ENCODE measurements around the gene TLCD5.

TLCD5 gene

DNA sequence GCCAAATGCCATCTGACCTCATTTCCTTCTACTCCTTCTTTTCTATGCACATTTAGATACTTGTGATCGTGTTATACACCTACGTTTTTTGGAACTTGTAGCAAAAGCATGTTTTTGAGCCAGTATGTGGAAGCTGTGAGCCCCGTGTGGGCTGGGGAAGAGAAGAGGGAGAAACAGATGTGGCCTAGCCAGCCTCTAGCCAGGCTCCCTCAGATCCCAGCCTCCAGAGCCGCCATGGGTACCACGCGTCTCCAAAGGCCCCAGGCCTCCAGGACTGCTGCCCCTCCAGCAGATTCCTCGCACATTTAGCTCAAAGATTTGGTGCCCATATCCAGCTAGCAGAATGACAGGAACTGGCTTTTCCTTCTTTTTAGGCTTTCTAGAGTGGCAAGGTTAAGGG is 17.0 kb upstream of the TLCD5 start:
- DNase-seq (ENCODE audit: low spot score), result no peak

DNA sequence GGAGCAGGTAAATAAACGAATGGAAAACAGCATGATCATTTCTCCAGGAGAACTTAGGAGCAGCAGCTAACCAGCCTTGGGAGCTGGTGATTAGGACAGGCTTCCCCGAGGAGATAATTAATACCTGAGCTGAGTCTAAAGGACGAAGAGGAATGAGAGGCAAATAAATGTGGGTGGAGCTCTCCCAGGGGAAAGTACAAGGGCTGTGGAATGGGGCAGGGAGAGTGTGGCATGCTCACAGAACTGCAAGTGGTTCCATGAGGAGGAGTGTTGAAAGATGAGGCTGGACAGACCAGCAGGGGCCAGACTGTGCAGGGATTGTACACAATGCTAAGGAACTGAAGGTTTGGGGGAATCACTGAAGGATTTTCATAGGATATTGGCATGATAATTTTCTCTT is 14.2 kb upstream of the TLCD5 start:
- DNase-seq (ENCODE audit: low spot score), result no peak

DNA sequence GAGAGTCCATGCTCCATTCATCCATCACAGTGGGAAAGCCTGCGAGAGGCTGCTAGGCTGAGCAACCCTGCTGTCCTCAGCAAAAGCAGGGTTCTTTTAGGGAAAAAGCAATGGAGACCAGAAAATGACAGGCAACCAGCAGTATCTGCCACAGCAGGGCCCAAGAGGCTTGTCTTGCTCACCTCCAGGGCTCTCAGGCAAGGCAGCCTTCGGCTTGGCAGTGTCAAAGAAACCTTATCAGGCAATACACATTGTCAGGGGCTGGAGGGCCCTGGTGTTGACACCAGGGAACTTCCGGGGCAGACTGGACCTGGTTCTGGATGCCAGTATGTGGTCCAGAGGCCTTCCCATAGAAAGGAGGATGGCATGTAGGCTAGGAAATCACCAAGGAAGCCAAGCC is 10.2 kb upstream of the TLCD5 start:
- DNase-seq (ENCODE audit: low spot score), result no peak

DNA sequence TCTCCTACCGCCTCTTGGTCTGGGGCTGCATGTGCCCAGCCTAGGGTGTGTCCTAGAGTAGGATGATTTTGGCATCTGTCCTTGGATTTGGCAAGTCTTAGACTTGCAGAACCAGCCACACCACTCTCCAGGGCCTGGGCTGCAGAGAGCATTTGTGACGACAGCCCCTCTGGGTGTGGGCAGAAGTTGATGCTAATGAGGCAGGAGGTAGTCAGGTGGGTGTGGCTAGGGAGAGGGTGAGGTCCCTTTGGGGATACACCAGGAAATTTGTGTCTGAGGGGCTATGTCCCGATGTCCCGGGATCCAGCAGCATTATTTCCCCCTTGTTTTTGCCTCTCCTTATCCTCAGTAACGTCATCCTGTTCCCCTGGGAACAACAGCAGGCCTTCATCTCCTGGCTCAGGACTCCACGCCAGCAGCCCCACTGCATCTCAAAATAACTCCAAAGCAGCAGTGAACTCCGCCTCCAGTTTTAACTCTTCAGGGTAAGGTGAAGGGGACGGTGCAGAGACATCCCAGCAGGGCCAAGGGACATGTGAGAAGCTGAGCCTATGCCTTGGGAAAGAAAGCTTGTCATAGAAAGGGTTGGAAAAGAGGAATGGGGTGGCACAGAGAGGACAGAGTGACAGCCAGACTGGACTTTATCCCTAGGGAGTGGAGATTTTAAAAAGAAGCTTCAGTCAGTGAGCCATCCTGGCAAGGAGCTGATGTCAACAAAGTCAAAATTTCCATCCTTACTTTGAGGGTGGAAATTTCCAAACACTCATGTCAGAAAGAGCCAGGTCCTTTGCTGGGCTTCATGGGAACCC is 8.0 kb upstream of the TLCD5 start:
- no peak for DNase-seq (ENCODE audit: low spot score)

GRCh38 chr11:120317689-120318480 is 7.2 kb upstream of the TLCD5 start:
- DNase-seq (ENCODE audit: low spot score), result no peak

DNA sequence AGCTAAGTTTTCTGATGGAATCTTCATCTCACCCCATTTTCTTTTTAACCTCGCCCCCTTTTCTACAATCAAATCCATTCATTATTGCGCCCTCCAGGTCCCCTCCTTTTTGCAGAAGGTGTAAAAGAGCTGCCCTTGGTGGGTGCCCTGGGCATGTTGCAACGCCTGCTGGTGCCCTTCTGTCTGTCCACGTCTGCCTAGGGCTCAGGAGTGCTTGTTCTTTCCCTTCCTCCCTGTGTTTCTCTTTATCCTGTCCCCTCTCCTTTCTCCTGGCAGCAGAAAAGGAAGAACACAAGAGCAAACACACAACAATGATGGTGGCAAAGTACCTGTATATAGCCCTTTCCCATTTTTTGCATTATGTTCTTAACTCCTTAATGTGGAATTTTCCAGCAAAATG is 6.2 kb upstream of the TLCD5 start:
- no peak for DNase-seq (ENCODE audit: low spot score)

DNA sequence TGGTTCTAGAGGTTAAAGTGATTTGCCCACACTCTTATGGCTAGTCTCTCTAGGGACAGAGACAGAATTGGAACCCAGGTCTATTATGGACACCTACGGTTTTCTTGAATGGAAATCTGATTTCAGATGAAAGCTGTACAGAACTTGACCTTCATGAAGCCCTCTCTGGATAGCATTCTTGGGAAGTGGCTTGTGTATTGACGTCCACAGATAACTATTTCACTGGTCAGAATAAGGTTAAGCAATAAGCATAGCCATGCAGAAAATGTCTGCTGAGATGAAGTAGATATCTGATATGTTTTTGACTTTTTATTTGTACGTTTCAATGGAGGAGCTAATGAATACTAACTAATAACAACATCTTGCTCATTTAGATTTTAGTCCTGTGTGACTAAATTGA is 1.1 kb downstream of the TLCD5 start:
- no peak for DNase-seq (ENCODE audit: low spot score)

DNA sequence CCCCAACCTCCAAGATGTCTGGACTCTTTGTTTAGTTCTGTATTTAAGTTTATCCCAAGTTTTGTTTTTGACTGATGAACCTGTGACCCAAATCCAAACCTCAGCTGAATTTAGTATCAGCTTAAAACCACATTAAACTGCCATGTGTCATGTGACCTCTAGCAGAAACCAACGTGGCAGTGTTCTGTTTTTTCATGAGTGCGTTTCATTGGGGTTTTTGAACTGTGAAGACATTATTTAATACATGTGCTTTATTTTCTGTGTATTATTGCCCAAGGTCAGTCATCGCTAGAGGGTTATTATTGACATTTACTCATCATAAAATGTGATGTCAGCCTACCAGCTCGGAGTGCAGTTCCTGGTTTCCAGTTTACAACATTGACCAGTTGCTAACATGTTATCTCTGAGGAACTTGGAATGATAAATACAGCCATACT is 1.8 kb downstream of the TLCD5 start:
- DNase-seq (ENCODE audit: low spot score), result no peak

GRCh38 chr11:120327311-120327710 is 2.2 kb downstream of the TLCD5 start:
- DNase-seq (ENCODE audit: low spot score), result no peak

DNA sequence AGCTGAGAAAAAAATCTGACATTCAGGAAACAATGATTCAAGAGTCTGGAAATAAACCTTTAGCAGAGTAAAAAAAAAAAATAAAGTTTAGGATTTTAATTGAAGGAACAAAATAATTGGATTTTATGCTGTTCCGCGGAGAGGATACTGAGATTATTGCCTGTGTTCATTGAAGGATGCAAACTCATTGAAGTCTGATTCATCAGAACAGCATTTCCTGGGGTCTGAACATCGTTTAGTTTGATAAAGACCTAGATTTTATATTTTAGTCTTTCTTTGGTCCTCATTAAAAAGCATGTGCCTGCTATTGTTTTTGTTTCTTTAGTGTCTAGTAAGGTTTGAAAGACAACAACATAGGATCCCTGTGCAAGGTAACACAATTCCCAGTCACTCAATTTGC is 4.5 kb downstream of the TLCD5 start:
- no peak for DNase-seq (ENCODE audit: low spot score)

DNA sequence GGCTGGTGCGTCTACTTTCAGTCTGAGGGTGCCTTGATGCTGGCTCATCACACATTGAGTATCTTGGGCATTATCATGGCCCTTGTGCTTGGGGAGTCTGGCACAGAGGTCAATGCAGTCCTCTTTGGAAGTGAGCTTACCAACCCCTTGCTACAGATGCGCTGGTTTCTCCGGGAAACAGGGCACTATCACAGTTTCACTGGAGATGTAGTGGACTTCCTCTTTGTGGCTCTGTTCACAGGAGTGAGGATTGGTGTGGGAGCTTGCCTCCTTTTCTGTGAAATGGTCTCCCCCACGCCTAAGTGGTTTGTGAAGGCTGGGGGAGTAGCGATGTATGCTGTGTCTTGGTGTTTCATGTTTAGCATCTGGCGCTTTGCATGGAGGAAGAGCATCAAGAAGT is 4.9 kb downstream of the TLCD5 start:
- no peak for DNase-seq (ENCODE audit: low spot score)

- DNase-seq (ENCODE audit: low spot score), result no peak
Observed at GRCh38 chr11:120331301-120331996, 6.3 kb downstream of the TLCD5 start.

GRCh38 chr11:120332822-120333716 is 8.0 kb downstream of the TLCD5 start:
- no peak for DNase-seq (ENCODE audit: low spot score)

DNA sequence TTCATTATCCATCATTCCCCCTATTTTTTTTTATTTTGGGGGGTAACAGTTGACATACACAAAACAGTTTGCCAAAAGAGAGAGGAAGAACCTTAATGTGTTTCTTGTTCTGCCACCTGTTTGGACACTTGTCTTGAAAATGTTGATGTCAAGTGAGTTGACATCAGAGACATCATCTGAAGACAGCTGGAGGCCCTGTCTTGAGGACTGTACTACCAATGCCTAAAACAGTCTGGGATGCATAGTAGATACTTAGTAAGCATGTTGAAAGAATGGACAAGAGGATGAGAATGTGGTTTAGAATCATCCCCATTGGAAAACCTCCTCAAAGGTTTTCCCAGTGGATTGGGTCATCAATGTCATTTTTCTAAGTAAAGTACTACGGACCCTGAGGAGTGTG is 8.7 kb downstream of the TLCD5 start:
- no peak for DNase-seq (ENCODE audit: low spot score)

DNA sequence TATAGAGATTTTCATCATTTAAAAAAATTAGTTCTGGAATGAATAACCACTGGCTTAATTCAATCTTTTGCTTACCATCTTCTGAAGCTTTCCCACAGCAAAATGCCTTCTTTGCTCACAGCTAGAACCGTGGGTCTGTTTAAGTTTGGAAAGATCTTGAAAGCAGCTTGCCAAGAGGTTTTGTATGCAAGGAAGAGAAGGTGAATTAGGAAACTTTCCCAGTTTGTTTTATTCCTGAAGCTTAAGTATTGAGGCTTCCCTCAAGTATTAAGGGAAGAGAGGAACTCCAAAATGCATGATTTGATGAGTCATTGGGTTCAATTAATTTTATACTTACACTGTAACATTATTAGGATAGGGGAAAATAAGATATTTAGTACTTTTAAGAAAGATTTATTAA is 9.2 kb downstream of the TLCD5 start:
- DNase-seq (ENCODE audit: low spot score), result peak; percentile 54

DNA sequence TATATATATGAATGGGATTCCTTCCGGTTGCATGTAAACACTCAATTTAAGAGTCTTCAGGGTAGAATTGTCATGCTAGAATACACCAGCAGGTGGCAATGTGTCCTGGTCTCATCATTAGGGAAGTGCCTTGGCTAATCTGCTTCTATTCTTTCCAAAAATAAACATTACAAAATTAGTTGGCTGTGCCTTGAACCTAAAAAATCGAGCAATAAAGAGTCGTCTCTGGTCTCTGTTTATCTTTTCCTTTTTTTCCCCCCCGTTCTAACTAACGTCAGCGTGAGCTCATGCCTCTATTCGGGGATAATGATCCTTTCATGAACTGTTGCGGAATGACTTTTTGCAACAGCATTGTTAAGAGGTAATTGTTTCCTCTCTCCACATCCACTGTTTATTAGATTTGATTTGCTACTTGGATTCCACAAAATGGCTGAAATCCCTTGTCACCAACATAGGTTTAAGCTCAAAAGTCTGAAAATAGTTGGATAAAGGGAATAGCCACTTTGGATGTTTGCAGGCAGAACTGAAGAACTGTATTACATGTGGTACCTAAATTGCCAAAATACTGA is 9.9 kb downstream of the TLCD5 start:
- peak; percentile 86 for DNase-seq (ENCODE audit: low spot score)

DNA sequence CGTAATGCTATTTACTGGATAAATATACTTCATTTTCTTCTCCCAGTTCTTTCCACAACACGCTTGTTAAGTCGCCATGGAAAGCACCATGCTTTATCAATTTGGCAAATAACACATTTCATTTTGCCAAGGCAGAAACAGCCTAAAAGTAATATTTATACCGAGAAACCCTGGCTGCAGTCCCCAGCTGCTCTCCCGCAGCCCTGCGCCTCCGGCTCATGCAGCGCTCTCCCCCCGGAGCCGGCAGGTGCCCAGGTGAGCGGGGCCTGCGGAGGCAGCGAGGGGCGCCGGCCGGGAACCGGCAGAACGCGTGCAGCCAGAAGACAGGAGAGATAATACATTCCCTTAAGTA is 10.4 kb downstream of the TLCD5 start:
- peak; percentile 47 for DNase-seq (ENCODE audit: low spot score)

GRCh38 chr11:120335908-120336640 is 11.0 kb downstream of the TLCD5 start, which contains the start of gene ARHGEF12:
TSS of gene ARHGEF12 (plus strand) at chr11:120336413. CDS start at chr11:120337244, 831 bp downstream.
- peak; percentile 94 for DNase-seq (ENCODE audit: low spot score)

- DNase-seq (ENCODE audit: low spot score), result no peak
Observed at GRCh38 chr11:120336641-120337354, 11.7 kb downstream of the TLCD5 start.
